Activated CD4-positive, alpha-beta T cell treated with anti-CD3 and anti-CD28 coated beads, Interleukin-2, amount 10 ng/mL, durations not matched to agents 7 days and 5 days (primary cell): ENCODE measurements around the gene ELAPOR2. TPM values are rescaled to one million over a fixed set of nuclear protein-coding genes. Genes with fewer than 3 reads are reported as not detected.
A peak's percentile ranks its signal among the peaks of the same experiment; 100 is the strongest.
"Not testable (repeated sequence)": the region's sequence is repeated elsewhere in the genome, so short reads cannot be mapped to it uniquely, and the experiment has no call there.

Experiments used
- CTCF ChIA-PET: fragments of 350-600 bp; sonication (Branson Sonifier 250); formaldehyde crosslinking; loops from one replicate; lab custom pipeline; 2021; ENCODE audit warnings: antibody characterized with exemption; lab: Charles Lee
- POLR2A ChIA-PET: fragments of 350-600 bp; sonication (Branson Sonifier 250); formaldehyde crosslinking; loops from one replicate; lab custom pipeline; 2021; ENCODE audit warnings: antibody characterized with exemption; lab: Charles Lee
- DNase-seq: peaks from one replicate; pipeline ENCODE4 v3.0.0-alpha.2; 2020
- H3K27ac Mint-ChIP-seq: one replicate; pipeline ENCODE4 v1.8.0; 2021; ENCODE audit warnings: mild to moderate bottlenecking, moderate library complexity, mixed read lengths
- H3K27me3 Mint-ChIP-seq: one replicate; pipeline ENCODE4 v1.8.0; 2021; ENCODE audit warnings: mixed read lengths
- H3K36me3 Mint-ChIP-seq: one replicate; pipeline ENCODE4 v1.8.0; 2021; ENCODE audit warnings: low read depth, mixed read lengths
- H3K4me1 Mint-ChIP-seq: one replicate; pipeline ENCODE4 v1.8.0; 2021; ENCODE audit warnings: mixed read lengths
- H3K4me3 Mint-ChIP-seq: one replicate; pipeline ENCODE4 v1.8.0; 2021; ENCODE audit warnings: mild to moderate bottlenecking, moderate library complexity, mixed read lengths
- H3K9me3 Mint-ChIP-seq: one replicate; pipeline ENCODE4 v1.8.0; 2021; ENCODE audit warnings: mixed read lengths
- total RNA-seq, 2 experiments: library from RNA; stranded (reverse); gene quantifications; one replicate each; pipeline ENCODE4 v1.2.3, GENCODE V29; 2021

Gene ELAPOR2
- total RNA-seq, 2 experiments from 2014 or later, result 3.0 to 3.1 TPM

- Mint-ChIP-seq H3K9me3 (no peaks in the 10 kb centered on the region), H3K27me3 (peaks cover 11% of the 10 kb centered on the region), H3K27ac (no peak overlapping the region), H3K4me3 (no peak overlapping the region), H3K36me3 (no peaks in the 10 kb centered on the region), H3K4me1 (no peaks in the 10 kb centered on the region)
- no peak for DNase-seq
- CTCF ChIA-PET, result no interaction called here
- POLR2A ChIA-PET, result no interaction called here
Observed at GRCh38 chr7:87067788-87068187, 8.3 kb upstream of the ELAPOR2 start.

GRCh38 chr7:87060288-87060537 is 759 bp upstream of the ELAPOR2 start:
- Mint-ChIP-seq H3K27ac (no peak overlapping the region), H3K4me1 (peaks cover 16% of the 10 kb centered on the region), H3K4me3 (peak overlapping the region; percentile 73), H3K27me3 (peaks cover 18% of the 10 kb centered on the region), H3K36me3 (no peaks in the 10 kb centered on the region), H3K9me3 (no peaks in the 10 kb centered on the region)
- DNase-seq, result no peak
- CTCF ChIA-PET, result interaction anchor here (1.2 kb wide), 1 partner anchor 17 kb away, joined by 3 read pairs; no protein-coding TSS in a partner anchor
- POLR2A ChIA-PET, result no interaction called here

DNA sequence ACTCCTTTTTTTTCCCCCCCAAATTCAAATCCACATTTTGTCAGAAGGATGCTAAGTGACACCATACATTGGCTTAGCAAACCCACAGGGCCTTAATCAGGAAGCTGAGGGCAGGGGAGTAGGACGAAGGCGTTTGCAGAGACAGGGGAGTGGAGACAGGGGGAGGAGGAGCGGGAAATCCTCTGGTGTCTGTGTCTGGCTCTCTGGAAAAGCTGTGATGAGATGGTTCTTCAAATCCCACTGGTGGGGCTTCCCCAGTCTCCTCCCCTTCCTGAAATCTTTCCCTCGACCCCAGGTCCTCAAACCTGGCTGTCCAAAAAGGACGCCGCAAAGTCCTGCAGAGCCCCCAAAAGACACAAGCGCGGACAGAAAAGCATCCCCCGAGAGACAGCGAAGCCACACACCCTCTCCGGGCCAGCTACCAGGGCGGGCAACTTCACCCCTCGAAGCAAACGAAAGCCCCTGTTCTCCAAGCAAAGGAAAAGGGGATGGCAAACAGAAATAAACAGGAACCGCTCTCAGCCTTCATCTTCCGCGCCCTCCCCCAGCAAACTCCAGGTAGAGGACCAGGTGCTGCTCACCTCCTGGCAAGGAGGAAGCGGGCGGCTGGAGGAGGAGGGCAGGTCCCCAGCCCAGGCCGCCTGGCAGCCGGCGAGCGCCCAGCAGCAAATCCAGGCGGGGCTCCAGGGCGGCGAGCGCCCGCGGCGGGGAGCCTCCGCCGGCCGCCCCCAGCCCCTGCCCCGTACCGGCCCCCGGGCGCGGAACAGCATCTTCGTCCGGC is 520 bp downstream of the ELAPOR2 start:
- POLR2A ChIA-PET, result no interaction called here
- Mint-ChIP-seq H3K4me3 (peak overlapping the region; percentile 61), H3K27ac (no peak overlapping the region), H3K4me1 (peaks cover 16% of the 10 kb centered on the region), H3K27me3 (peaks cover 18% of the 10 kb centered on the region), H3K9me3 (no peaks in the 10 kb centered on the region), H3K36me3 (no peaks in the 10 kb centered on the region)
- CTCF ChIA-PET, result interaction anchor here (1.2 kb wide), 1 partner anchor 18 kb away, joined by 3 read pairs; no protein-coding TSS in a partner anchor
- DNase-seq, result peak; percentile 12

- H3K36me3 Mint-ChIP-seq, result no peaks in the 10 kb centered on the region
- peaks cover 18% of the 10 kb centered on the region for H3K27me3 Mint-ChIP-seq
- ChIA-PET CTCF (no interaction called here), POLR2A (no interaction called here)
- H3K9me3 Mint-ChIP-seq, result no peaks in the 10 kb centered on the region
- H3K4me1 Mint-ChIP-seq, result peaks cover 16% of the 10 kb centered on the region
- DNase-seq, result no peak
- no peak overlapping the region for H3K27ac Mint-ChIP-seq
- H3K4me3 Mint-ChIP-seq, result no peak overlapping the region
Observed at GRCh38 chr7:87057210-87057609, 2.2 kb downstream of the ELAPOR2 start.

- ChIA-PET POLR2A (no interaction called here), CTCF (no interaction called here)
Observed at GRCh38 chr7:87056346-87056745, 3.1 kb downstream of the ELAPOR2 start.

DNA sequence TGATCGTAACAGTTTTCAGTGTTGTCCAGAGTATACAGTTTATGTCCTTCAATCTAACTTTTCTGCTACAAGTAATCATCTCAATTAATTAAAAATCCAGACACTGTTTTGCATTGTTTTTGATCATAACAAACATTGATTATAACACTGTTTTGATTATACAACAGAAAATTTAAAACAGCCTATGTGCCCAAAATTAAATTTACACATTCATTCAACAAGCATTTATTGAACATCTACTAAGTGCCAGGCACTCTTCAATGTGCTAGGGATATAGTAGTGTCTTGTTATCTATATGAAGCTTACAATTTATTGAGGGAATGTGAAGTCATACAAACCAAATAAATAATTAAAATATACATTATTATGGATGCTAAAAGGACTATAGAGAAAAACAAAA is 10.6 kb downstream of the ELAPOR2 start:
- H3K36me3 Mint-ChIP-seq, result no peaks in the 10 kb centered on the region
- H3K4me1 Mint-ChIP-seq, result no peaks in the 10 kb centered on the region
- no peak overlapping the region for H3K4me3 Mint-ChIP-seq
- ChIA-PET CTCF (interaction anchor here (0.6 kb wide), 1 partner anchor 38 kb away, joined by 3 read pairs; no protein-coding TSS in a partner anchor), POLR2A (no interaction called here)
- H3K9me3 Mint-ChIP-seq, result no peaks in the 10 kb centered on the region
- DNase-seq, result no peak
- no peak overlapping the region for H3K27ac Mint-ChIP-seq
- no peaks in the 10 kb centered on the region for H3K27me3 Mint-ChIP-seq

More at GRCh38 chr7:87056346-87056745, 3.1 kb downstream of the ELAPOR2 start:
- Mint-ChIP-seq H3K4me3 (no peak overlapping the region), H3K9me3 (no peaks in the 10 kb centered on the region), H3K27ac (no peak overlapping the region), H3K27me3 (peaks cover 16% of the 10 kb centered on the region), H3K36me3 (no peaks in the 10 kb centered on the region), H3K4me1 (peaks cover 16% of the 10 kb centered on the region)
- DNase-seq, result no peak

- H3K27ac Mint-ChIP-seq, result no peak overlapping the region
- no peaks in the 10 kb centered on the region for H3K36me3 Mint-ChIP-seq
- no peaks in the 10 kb centered on the region for H3K4me1 Mint-ChIP-seq
- CTCF ChIA-PET, result no interaction called here
- no peak overlapping the region for H3K4me3 Mint-ChIP-seq
- no peak for DNase-seq
- no peaks in the 10 kb centered on the region for H3K9me3 Mint-ChIP-seq
- POLR2A ChIA-PET, result no interaction called here
- no peaks in the 10 kb centered on the region for H3K27me3 Mint-ChIP-seq
Observed at GRCh38 chr7:87046456-87046855, 13.0 kb downstream of the ELAPOR2 start.

DNA sequence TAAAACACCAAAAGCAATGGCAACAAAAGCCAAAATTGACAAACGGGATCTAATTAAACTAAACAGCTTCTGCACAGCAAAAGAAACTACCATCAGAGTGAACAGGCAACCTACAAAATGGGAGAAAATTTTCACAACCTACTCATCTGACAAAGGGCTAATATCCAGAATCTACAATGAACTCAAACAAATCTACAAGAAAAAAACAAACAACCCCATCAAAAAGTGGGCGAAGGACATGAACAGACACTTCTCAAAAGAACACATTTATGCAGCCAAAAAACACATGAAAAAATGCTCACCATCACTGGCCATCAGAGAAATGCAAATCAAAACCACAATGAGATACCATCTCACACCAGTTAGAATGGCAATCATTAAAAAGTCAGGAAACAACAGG is 14.7 kb downstream of the ELAPOR2 start:
- H3K36me3 Mint-ChIP-seq, H3K4me1 Mint-ChIP-seq, H3K27me3 Mint-ChIP-seq, CTCF ChIA-PET, H3K9me3 Mint-ChIP-seq, DNase-seq, H3K4me3 Mint-ChIP-seq, H3K27ac Mint-ChIP-seq, POLR2A ChIA-PET: not testable (repeated sequence)

DNA sequence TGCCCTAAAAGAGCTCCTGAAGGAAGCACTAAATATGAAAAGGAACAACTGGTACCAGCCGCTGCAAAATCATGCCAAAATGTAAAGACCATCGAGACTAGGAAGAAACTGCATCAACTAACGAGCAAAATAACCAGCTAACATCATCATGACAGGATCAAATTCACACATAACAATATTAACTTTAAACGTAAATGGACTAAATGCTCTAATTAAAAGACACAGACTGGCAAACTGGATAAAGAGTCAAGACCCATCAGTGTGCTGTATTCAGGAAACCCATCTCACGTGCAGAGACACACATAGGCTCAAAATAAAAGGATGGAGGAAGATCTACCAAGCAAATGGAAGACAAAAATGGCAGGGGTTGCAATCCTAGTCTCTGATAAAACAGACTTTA is 17.9 kb downstream of the ELAPOR2 start:
- H3K36me3 Mint-ChIP-seq, H3K4me3 Mint-ChIP-seq, CTCF ChIA-PET, DNase-seq, H3K27me3 Mint-ChIP-seq, H3K9me3 Mint-ChIP-seq, POLR2A ChIA-PET, H3K27ac Mint-ChIP-seq, H3K4me1 Mint-ChIP-seq: not testable (repeated sequence)

DNA sequence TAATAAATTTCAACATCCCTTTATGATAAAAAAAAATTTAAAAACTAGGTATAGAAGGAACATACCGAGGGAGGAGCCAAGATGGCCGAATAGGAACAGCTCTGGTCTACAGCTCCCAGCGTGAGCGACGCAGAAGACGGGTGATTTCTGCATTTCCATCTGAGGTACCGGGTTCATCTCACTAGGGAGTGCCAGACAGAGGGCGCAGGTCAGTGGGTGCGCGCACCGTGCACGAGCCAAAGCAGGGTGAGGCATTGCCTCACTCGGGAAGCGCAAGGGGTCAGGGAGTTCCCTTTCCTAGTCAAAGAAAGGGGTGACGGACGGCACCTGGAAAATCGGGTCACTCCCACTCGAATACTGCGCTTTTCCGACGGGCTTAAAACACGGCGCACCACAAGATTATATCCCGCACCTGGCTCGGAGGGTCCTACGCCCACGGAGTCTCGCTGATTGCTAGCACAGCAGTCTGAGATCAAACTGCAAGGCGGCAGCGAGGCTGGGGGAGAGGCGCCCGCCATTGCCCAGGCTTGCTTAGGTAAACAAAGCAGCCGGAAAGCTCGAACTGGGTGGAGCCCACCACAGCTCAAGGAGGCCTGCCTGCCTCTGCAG is 19.7 kb downstream of the ELAPOR2 start:
- Mint-ChIP-seq H3K4me3 (peak overlapping the region; percentile 69), H3K27ac (peak overlapping the region; percentile 71)
- H3K4me1 Mint-ChIP-seq, CTCF ChIA-PET, H3K27me3 Mint-ChIP-seq, DNase-seq, H3K36me3 Mint-ChIP-seq, H3K9me3 Mint-ChIP-seq: not testable (repeated sequence)
- POLR2A ChIA-PET, result interaction anchor here (0.7 kb wide), 1 partner anchor 177 kb away, joined by 4 read pairs; no protein-coding TSS in a partner anchor

GRCh38 chr7:87038993-87039690 is 20.3 kb downstream of the ELAPOR2 start:
- H3K4me1 Mint-ChIP-seq, result no peaks in the 10 kb centered on the region
- no peaks in the 10 kb centered on the region for H3K9me3 Mint-ChIP-seq
- H3K4me3 Mint-ChIP-seq, result peak overlapping the region; percentile 69
- H3K27me3 Mint-ChIP-seq, result peaks cover 5% of the 10 kb centered on the region
- peak overlapping the region; percentile 71 for H3K27ac Mint-ChIP-seq
- no peaks in the 10 kb centered on the region for H3K36me3 Mint-ChIP-seq
- ChIA-PET CTCF (interaction anchor here (0.7 kb wide), 1 partner anchor 29 kb away, joined by 3 read pairs; no protein-coding TSS in a partner anchor), POLR2A (no interaction called here)
- DNase-seq, result no peak

DNA sequence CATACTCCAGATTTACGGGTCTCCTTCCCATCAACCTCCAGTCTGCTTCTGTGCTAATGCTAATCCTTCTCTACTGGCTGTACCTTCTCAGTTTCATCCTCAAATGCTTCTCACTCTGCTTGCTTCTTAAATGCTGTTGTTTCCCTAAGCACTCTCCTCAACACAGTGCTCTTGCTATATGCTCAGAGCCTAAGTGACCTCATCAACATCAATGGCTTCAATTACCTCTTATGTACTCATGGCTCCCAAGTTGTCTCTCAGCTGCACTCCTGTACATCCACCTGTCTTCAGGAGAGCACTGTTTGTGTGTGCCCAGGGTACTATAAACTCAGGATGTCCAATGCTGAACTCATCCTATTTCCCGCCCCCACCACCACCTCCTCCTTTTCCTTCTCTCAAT is 22.5 kb downstream of the ELAPOR2 start:
- Mint-ChIP-seq H3K27ac (no peak overlapping the region), H3K4me1 (no peaks in the 10 kb centered on the region), H3K9me3 (no peaks in the 10 kb centered on the region), H3K36me3 (no peaks in the 10 kb centered on the region), H3K27me3 (peaks cover 10% of the 10 kb centered on the region), H3K4me3 (no peak overlapping the region)
- DNase-seq, result no peak
- ChIA-PET POLR2A (no interaction called here), CTCF (no interaction called here)
